HPDE6-E6E7 (cell line): ENCODE measurements around the gene TBC1D25.
A peak's percentile ranks its signal among the peaks of the same experiment; 100 is the strongest.
"Not testable (repeated sequence)": the region's sequence is repeated elsewhere in the genome, so short reads cannot be mapped to it uniquely, and the experiment has no call there.

Experiments used
- DNase-seq: peaks from one replicate; pipeline ENCODE4 v3.0.0; 2011; ENCODE audit warnings: missing footprints; ENCODE audit errors: extremely low spot score

Gene TBC1D25

DNA sequence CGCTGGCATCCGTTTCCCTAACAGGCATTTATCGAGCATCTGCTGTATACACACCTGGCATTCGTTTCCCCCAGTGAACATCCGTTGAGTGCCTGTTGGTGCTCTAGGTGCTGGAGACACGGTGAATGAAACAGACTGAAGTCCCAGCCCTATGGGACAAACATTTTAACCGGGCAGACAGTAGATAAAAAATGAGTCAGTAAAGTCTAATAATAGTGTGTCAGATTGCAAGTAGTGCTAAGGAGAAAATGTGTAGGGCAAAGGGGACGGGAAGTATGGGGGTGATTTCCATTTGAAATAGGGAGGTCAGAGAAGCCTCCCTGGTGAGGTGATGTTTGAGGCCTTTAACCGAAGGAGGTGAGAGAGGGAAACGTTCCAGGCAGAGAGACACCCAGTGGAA, 23.2 kb upstream of the TBC1D25 start:
- no peak for DNase-seq

DNA sequence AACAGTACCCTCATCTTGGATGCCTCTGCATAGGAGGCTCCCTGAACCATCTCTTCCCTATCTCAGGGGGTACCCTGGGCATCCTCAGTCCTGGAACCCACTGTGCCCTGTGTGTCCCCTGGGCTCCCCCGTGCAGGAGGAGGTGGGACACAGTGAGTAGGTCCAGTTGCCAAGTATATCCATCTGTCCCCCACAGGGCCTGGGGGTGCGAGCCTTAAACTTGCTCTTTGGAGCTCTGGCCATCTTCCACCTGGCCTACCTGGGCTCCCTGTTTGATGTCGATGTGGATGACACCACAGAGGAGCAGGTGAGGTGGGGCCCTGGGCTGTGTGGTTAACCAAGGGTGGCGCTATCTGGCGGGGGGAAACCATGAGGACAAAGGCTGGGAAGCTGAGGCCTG, 22.5 kb upstream of the TBC1D25 start:
- no peak for DNase-seq

DNA sequence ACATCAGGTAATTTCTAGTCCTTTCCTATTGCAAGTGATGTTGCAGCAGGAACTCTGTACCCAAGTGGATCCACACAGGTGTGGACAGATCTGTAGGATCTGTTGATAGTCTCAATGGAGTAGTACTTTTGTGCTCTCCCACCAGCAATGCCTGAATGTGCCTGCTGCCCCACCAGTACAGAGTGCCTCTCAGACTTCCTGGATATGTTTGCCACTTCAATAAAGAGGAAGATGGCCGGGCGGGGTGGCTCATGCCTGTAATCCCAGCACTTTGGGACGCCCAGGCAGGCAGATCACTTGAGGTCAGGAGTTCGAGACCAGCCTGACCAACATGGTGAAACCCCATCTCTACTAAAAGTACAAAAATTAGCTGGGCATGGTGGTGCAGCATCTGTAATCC, 20.0 kb upstream of the TBC1D25 start:
- DNase-seq: not testable (repeated sequence)

DNA sequence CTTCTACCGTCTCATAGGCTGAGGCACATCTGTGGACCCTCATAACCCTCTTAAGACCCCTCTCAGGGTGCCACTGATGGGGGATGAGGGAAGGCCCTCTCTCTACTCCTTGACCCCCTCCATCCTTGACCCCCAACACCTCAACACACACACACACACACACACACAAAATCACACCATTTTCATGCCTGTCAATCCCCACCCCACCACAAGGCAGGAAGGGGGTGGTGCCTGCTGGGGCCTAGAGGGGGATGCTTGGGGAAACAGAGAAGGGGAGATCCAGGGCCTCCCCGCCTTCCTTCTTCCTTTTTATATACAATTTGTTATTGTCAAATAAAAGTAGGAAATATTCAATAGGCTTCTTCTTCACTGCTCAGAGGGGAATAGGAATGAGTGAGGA, 19.1 kb upstream of the TBC1D25 start:
- DNase-seq: no peak

DNA sequence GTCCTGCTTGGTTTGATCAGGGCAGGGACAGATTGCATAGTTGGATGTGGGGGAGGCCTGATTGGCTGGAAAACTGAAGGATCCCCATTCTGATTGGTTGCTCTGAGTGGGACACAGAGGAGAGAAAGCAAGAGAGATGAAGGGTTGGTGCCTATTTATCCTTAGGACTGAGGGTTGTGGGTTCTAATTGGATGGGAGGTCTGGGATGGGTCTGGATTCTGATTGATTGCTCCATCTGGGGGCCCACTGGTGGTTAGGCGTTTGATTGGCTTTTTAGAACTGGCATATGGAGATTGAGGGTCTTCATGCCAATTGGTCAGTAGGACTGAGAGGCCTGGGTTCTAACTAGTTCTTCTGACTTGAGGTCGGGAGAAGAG, 18.6 kb upstream of the TBC1D25 start:
- DNase-seq: no peak

DNA sequence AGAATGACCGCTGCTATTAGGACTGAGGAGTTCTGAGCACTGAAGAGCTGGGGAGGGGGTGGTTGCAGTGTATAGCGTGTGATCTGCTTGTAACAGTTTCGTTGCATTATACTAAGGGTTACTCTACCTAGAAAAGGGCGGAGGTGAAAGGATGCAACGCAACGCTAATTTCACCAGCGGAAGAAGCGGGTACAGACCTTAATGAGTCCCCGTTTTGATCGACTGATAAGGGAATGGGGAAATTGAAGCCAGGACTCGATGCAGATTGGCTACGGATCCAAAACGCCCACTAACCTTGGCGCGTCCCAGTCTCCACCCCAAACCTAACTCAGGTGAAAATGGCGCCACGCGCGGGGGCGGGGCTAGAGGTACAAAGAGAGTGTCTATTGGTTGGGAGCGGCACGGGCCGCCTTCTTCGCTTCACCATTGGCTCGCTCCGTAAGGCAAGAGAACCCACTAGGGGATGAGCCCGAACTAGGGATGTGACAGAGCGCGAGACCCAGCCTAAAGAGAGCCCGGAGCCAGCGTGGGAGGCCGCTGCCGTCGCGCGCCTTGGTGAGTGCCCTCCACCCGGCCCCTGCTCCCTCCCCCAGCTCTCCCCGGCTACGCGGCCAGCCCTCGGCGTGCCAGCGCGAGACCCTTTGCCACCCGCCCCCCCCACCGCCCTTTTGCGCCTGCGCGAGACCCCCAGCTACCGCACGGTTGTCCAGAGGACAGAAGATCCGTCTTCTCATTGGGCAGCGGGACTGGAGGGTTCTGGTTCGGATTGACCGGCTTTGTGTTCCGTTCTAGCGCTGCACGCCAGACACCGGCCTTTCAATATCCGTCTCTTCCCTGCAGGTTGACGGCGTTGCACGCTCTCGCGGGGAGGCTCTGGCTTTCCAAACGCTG, 17.9 kb upstream of the TBC1D25 start, which contains the start of gene EBP:
TSS of gene EBP (plus strand) at position 456 of the 891 bp plus-strand sequence. CDS start 1,964 bp downstream, outside the sequence.
- DNase-seq: peak; percentile 84

DNA sequence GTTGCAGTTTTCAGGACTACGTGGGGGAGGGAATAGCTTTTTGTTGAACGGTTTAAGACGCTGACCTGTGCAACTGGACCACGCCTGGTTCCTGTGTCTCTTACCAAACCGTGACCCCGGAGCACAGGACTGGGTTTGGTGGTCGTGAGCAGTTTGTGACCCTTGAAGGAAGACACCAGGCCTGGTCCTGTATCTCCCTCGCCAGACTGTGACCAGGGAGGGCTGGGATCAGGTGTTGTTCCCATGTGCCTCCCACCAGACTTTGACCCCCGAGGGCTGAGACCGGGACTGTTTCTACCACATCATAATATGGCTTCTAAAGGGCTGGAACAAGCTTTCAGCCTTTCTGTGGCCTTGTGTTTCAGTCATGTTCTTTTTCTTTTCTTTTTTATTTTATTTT, 17.2 kb upstream of the TBC1D25 start:
- no peak for DNase-seq

DNA sequence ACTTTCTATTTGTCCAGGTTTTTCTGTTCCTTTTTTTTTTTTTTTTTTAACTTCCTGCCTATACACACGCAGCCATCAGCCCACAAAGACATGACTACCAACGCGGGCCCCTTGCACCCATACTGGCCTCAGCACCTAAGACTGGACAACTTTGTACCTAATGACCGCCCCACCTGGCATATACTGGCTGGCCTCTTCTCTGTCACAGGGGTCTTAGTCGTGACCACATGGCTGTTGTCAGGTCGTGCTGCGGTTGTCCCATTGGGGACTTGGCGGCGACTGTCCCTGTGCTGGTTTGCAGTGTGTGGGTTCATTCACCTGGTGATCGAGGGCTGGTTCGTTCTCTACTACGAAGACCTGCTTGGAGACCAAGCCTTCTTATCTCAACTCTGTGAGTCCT, 15.8 kb upstream of the TBC1D25 start:
- DNase-seq: no peak

DNA sequence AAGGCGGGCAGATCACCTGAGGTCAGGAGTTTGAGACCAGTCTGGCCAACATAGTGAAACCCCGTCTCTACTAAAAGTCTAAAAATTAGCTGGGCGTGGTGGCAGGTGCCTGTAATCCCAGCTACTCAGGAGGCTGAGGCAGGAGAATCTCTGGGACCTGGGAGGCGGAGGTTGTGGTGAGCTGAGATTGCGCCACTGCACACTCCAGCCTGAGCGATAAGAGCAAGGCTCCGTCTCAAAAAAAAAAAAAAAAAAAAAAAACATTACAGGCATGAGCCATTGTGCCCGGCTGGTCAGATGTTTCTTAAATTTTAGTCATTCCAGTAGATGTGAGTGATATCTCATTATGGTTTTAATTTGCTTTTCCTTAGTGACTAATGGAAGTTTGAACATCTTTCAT, 13.7 kb upstream of the TBC1D25 start:
- not testable (repeated sequence) for DNase-seq

DNA sequence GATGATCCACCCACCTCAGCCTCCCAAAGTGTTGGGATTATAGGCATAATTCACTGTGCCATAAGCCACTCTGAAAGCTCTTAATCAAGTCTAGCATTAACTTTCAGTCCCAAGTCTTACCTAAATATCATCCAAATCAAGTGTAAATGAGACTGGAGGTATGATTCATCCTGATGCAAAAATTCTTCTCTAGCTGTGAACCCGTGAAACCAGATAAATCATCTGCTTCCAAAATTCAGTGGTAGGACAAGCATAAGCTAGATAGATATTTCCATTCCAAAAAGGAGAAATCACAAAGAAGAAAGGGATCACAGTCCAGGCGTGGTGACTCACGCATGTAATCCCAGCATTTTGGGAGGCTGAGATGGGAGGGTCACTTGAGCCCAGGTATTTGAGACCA, 8.8 kb upstream of the TBC1D25 start:
- no peak for DNase-seq

DNA sequence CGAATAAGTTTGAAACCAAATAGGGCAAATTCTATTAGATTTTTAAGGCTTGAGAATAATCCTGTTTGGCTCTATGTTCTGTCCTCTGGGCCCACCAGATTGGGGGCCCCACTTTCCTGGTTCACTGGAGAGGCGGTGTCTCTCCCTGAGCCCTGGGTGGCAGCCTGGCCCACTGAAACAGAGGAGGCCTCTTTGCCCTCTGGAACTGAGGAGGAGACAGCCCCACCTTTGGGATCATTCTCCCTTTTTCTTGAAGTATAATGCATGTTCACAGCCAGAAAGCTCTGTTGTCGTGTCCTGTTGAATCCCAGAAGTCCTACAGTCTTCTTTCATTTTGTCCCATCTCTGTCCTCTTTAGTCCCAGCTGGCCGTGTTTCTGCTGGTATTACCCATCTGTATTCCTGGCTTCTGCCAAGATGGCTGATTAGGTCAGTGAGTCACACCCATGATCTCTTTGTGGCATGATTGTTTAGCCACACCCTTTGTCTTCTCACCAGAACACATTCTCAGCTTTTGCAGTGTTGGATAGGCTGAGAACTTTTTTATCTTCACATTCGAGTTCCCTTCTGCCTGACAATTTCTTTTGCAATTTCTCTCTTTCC, 8.1 kb upstream of the TBC1D25 start:
- peak; percentile 44 for DNase-seq

DNA sequence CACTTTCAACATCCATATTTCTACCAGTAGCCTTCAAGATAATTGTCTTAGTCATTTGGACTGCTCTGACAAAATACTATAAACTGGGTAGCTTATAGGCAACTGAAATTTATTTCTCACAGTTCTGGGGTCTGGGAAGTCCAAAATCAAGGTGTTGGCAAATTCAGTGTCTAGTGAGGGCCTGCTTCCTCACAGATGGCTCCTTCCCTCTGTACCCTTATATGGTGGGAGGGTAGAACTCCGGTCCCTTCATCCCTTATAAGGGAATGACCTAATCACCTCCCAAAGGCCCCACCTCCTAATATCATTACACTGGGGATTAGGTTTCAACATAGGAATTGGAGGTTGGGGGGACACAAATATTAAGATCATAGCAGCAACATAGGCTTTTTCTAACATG, 7.4 kb upstream of the TBC1D25 start:
- no peak for DNase-seq

DNA sequence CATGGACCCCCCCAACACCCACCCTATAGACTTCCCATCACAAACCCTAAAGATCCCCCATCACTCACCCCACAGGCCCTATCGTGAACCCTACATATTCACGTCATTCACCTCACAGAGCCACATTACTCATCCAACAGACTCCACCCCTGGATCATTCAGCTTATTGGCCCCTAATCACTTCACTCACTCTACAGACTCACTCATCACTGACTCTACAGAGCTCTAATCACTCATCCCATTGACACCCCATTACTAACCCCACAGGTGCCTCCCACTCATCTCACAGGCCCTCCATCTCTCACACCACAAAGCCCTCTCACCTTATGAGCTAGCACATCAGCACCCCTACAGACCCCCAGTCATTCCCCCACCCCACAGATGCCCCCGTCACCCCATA, 6.3 kb upstream of the TBC1D25 start:
- DNase-seq: no peak

DNA sequence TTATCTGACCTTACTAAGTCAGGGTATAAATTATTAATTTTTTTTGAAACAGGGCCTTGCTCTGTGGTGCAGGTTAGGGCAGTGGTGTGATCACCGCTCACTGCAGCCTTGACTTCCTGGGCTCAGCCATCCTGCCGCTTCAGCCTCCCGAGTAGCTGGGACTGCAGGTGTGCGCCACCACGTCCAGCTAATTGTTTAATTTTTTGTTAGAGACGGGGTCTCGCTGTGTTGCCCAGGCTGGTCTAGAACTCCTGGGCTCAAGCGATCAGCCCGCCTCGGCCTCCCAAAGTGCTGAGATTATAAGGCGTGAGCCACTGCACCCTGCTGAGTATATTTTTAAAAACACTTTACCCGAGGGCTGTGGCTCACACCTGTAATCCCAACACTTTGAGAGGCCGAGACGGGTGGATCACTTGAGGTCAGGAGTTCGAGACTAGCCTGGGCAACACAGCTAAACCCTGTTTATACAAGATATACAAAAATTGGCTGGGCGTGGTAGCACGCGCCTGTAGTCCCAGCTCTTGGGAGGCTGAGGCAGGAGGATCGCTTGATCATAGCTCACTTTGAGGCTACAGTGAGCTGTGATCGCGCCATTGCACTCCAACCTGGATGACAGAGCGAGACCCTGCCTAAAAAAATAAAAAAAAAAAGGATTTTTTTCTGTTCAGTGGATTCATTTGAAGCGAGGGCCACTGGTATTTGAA, 721 bp upstream of the TBC1D25 start:
- DNase-seq: no peak

DNA sequence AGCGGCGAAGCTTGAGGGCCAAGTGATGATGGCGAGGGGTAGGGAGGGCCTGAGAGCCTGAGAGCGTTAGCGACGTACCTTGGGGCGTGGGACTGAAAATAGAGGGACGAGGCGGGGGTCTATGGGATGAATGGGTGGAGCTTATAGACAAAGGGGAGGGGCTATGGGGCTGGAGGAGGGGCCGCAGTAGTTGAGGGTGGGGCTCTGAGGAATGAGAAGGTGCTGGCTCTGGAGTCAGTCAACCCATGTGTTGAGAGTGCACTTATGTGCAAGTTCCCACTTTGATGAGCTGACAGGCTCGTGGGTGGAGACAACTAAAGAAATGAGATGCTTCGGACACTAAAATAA, 488 bp downstream of the TBC1D25 start:
- peak; percentile 43 for DNase-seq

DNA sequence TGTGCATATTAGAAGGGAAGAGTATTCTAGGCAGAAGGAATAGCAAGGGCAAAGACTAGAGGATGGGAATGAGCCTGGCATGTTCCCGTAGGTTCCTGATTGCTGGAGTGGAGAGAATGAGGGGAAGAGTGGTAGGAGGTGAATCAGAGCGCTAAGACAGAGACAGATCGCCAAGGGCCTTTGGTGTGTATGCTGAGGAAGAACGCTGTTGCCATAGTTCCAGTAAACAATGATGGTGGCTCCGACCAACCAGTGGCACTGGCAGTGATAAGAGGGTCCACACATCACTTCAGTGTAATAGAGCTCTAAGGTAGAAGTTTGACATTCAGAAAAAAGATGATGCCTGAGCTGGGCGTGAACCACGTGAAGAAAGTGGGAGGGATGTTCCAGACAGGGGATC, 966 bp downstream of the TBC1D25 start:
- no peak for DNase-seq

DNA sequence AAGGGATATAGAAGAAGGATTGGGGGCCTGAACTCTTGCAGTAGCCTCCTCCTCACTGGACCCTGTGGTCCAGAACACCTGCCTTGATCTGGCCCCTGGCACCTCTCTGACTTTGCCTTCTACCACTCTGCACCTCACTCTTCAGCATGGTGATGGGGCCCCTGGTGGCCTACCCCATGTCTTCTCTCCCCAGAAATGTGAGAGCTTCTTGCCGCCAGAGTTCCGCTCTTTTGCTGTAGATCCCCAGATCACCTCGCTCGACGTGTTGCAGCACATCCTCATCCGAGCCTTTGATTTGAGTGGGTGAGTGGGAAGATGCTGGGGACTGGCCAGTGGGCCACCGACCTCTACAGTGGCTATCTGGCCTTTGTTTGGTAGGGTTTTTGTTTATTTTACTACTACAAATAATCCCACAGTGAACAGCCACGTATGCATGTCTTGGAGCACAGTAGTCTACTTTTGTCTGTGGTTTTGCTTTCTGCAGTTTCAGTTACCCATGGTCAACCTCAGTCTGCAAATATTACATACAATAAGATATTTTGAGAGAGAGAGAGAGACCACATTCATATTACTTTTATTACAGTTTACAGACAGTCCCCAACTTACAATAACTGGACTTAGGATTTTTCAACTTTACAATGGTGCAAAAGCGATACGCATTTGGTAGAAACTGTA, 1.8 kb downstream of the TBC1D25 start:
- no peak for DNase-seq

DNA sequence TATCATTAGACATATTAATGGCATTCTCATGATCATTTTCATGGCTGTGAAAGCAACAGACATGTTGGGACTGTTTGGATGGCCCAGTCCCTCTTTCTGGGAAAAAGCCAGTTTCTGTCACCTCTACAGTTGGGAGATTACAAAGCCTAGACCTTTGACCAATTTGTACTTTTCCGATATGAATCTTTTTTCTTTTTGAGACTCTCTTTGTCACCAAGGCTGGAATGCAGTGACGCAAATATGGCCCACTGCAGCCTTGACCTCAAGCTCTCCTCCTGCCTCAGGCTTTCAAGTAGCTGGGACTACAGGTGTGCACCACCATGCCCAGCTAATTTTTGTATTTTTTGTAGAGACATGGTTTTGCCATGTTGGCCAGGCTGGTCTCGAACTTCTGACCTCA, 9.4 kb downstream of the TBC1D25 start:
- no peak for DNase-seq

DNA sequence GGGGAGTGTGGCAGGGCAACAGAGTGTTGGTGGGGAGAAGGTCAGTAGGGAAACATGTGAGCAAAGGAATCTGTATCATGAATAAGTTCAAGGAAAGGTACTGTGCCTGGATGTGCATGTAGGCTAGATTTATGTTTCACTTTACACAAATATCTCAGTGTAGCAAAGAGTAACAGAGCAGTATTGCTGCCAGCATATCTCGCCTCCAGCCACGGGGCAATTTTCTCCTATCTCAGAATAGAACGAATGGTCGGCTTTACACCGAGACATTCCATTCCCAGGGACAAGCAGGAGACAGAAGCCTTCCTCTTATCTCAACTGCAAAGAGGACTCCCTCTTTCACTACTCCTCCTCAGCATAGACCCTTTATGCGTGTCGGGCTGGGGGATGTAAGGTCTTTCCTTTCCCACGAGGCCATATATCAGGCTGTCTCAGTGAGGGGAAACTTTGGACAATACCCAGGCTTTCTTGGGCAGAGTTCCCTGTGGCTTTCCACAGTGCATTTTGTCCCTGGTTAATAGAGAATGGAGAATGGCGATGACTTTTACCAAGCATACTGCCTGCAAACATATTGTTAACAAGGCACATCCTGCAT, 16.3 kb downstream of the TBC1D25 start:
- DNase-seq: not testable (repeated sequence)

DNA sequence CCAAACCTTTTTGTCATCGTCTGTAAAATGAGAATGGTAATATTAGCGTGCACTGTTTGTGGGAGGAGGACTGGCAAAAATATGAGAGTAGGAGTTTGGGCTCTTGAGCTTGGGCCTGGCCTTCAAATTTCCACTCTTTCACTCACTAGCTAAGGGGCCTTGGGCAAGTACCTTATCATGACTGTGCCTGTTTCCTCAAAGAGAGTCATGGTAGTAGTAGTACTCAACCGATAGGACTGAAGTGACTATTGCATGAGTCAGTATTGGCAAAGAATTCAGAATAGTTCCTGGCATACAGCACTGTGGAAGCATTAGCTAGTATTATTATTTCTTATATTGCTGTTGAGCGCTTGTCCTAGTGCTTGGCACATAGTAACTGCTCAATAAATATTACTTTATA, 18.8 kb downstream of the TBC1D25 start:
- peak; percentile 69 for DNase-seq

DNA sequence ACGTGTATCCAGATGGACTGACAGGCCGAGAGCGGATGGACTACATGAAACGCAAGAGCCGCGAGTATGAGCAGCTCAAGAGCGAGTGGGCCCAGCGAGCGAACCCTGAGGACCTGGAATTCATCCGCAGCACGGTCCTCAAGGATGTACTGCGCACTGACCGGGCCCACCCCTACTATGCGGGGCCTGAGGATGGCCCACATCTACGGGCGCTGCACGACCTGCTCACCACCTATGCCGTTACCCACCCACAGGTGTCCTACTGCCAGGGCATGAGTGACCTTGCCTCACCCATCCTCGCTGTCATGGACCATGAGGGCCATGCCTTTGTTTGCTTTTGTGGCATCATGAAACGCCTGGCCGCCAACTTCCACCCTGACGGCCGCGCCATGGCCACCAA, 20.1 kb downstream of the TBC1D25 start:
- DNase-seq: no peak

DNA sequence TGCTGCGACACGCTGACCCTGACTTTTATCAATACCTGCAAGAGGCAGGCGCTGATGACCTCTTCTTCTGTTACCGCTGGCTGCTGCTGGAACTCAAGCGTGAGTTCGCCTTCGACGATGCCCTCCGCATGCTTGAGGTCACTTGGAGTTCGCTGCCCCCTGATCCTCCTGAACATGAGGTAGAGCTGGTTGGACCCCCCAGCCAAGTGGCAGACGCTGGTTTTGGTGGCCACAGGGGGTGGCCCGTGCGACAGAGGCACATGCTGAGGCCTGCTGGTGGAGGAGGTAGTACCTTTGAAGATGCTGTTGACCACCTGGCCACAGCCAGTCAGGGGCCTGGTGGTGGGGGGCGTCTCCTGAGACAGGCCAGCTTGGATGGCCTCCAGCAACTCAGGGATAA, 20.5 kb downstream of the TBC1D25 start:
- DNase-seq: no peak
